ENCODE data around the gene NAA80. TPM values are rescaled to one million over a fixed set of nuclear protein-coding genes. Genes with fewer than 3 reads are reported as not detected.

NAA80 gene
- polyA plus RNA-seq, 3 donors, result 2.3 to 21.3 (median 4.6) TPM

- no peak overlapping the region for H3K27ac Mint-ChIP-seq
- H4K20me1 ChIP-seq (ENCODE audit: insufficient read depth, low read length), result peaks cover 22% of the 10 kb centered on the region
- peaks cover 0 to 22% of the 10 kb centered on the region in 2 donors for H3K27me3 ChIP-seq (ENCODE audit: control insufficient read depth in 2 of 2, insufficient read depth in 2 of 2, low read length in 2 of 2)
- H3K36me3 ChIP-seq (replicated peaks in 1 of 2; ENCODE audit: control insufficient read depth in 1 of 2, insufficient read depth in 2 of 2, low read length in 2 of 2), result no peaks in the 10 kb centered on the region
- no peaks in the 10 kb centered on the region for H3K9me3 Mint-ChIP-seq
- peak overlapping the region in 1 of 2 donors; percentile 9 for H3K4me3 Mint-ChIP-seq
- no peaks in the 10 kb centered on the region for H3K9me3 ChIP-seq (replicated peaks in 1 of 2; ENCODE audit: control insufficient read depth in 1 of 2, insufficient read depth in 1 of 2, low read length in 2 of 2)
- intact Hi-C loops (cut with micrococcal nuclease), result no loop called here
- H2AFZ ChIP-seq (ENCODE audit: insufficient read depth, low read depth, low read length, poor library complexity, severe bottlenecking), result no peak overlapping the region
- no peaks in the 10 kb centered on the region for H3K79me2 ChIP-seq (ENCODE audit: insufficient read depth, low read length)
- WGBS (ENCODE audit: insufficient coverage), result 93% methylated on average over 6 of the region's 6 CpGs
- no peak for DNase-seq
- no peak overlapping the region for H3K4me3 ChIP-seq (replicated peaks in 1 of 3; ENCODE audit: low read depth in 2 of 3, low read length in 3 of 3)
- no peak overlapping the region for H3K27ac ChIP-seq (ENCODE audit: low read depth in 1 of 2, low read length in 2 of 2)
- H3K4me2 ChIP-seq (replicated peaks; ENCODE audit: extremely low read depth, low read length, poor library complexity, severe bottlenecking), result no peak overlapping the region
- TF ChIP-seq CTCF (IDR thresholded peaks at IDR 0.05), result no peak
- peaks cover 0 to under 1% of the 10 kb centered on the region in 2 donors for H3K4me1 ChIP-seq (ENCODE audit: control insufficient read depth in 1 of 2, insufficient read depth in 2 of 2, low read length in 2 of 2)
- peaks cover 3% of the 10 kb centered on the region for H3K4me1 Mint-ChIP-seq
- H3K27me3 Mint-ChIP-seq (ENCODE audit: low read depth in 3 of 3), result peaks cover 31 to 40% (median 37%) of the 10 kb centered on the region in 3 donors
- no peak overlapping the region for H3K9ac ChIP-seq (ENCODE audit: insufficient read depth, low read length, poor library complexity, severe bottlenecking)
- H3K36me3 Mint-ChIP-seq, result peaks cover 2% of the 10 kb centered on the region in 2 donors
Measured at GRCh38 chr3:50266017-50266416, 33.2 kb downstream of the NAA80 start.

GRCh38 chr3:50265571-50265970 lies 33.6 kb downstream of the NAA80 start:
- no peaks in the 10 kb centered on the region for H3K79me2 ChIP-seq (ENCODE audit: insufficient read depth, low read length)
- H3K27me3 ChIP-seq (ENCODE audit: control insufficient read depth in 2 of 2, insufficient read depth in 2 of 2, low read length in 2 of 2), result peaks cover 0 to 22% of the 10 kb centered on the region in 2 donors
- no peak overlapping the region for H3K4me3 Mint-ChIP-seq
- H3K9ac ChIP-seq (ENCODE audit: insufficient read depth, low read length, poor library complexity, severe bottlenecking), result no peak overlapping the region
- peaks cover 2 to 5% of the 10 kb centered on the region in 2 donors for H3K4me1 ChIP-seq (ENCODE audit: control insufficient read depth in 1 of 2, insufficient read depth in 2 of 2, low read length in 2 of 2)
- TF ChIP-seq CTCF (IDR thresholded peaks at IDR 0.05), result no peak
- H3K27me3 Mint-ChIP-seq (ENCODE audit: low read depth in 3 of 3), result peaks cover 31 to 40% (median 36%) of the 10 kb centered on the region in 3 donors
- H3K9me3 ChIP-seq (replicated peaks in 1 of 2; ENCODE audit: control insufficient read depth in 1 of 2, insufficient read depth in 1 of 2, low read length in 2 of 2), result no peaks in the 10 kb centered on the region
- no peak overlapping the region for H3K27ac Mint-ChIP-seq
- H3K36me3 Mint-ChIP-seq, result peaks cover 2% of the 10 kb centered on the region in 2 donors
- H4K20me1 ChIP-seq (ENCODE audit: insufficient read depth, low read length), result peaks cover 26% of the 10 kb centered on the region
- H3K4me2 ChIP-seq (replicated peaks; ENCODE audit: extremely low read depth, low read length, poor library complexity, severe bottlenecking), result no peak overlapping the region
- DNase-seq, result no peak
- intact Hi-C loops (cut with micrococcal nuclease), result no loop called here
- no peak overlapping the region for H3K27ac ChIP-seq (ENCODE audit: low read depth in 1 of 2, low read length in 2 of 2)
- H2AFZ ChIP-seq (ENCODE audit: insufficient read depth, low read depth, low read length, poor library complexity, severe bottlenecking), result no peak overlapping the region
- no peaks in the 10 kb centered on the region for H3K36me3 ChIP-seq (replicated peaks in 1 of 2; ENCODE audit: control insufficient read depth in 1 of 2, insufficient read depth in 2 of 2, low read length in 2 of 2)
- H3K4me1 Mint-ChIP-seq, result peaks cover 3% of the 10 kb centered on the region
- no peaks in the 10 kb centered on the region for H3K9me3 Mint-ChIP-seq
- no peak overlapping the region for H3K4me3 ChIP-seq (replicated peaks in 1 of 3; ENCODE audit: low read depth in 2 of 3, low read length in 3 of 3)
- WGBS (ENCODE audit: insufficient coverage), result 83% methylated on average over 1 of the region's 1 CpG
